GM21528 (cell line): ENCODE data around the gene PERP.
"Not testable (repeated sequence)": the region's sequence is repeated elsewhere in the genome, so short reads cannot be mapped to it uniquely, and the experiment has no call there.

Experiments
- ATAC-seq: cut with Tn5 transposase; IDR thresholded peaks from one replicate; pipeline ENCODE4 v1.9.1; 2021; ENCODE audit warnings: mild to moderate bottlenecking, moderate library complexity; ENCODE audit not compliant: unreplicated experiment, low FRiP score

The PERP gene

DNA sequence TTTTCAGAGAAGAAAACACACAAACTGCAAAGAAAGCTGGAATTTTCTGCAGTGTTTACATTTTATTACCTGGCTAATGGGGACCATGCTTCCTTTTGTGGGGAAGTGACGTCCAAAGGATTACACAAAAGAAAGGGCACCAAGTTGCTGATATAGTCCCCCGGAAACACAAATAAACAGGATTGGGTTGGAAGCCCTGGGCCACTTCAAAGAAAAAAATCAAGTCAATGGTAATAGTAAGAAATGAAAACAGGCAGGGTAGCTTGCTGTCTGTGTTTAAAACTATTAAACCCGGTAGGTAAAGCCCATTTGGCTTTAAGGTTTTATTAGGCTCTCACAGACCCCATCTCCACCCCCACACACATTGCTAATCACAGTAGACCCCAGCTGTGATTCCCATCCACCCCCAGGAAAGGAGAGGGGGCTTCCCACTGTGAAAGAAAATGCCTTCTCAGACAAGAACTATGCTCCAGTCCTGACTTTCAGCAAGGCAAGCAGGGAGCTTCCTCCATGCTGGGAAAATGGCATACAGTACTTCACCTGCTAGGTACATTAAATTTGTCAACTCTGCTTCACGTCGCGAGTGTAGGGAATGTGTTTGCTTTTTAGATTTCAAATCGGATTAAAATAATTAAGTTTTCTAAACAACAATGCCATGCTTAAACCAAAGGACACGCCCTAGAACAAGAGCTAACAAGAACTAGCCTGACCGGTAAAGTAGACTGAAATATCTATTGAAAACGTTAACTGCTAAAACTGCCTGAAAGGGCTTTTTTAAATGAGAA, 1.1 kb downstream of the PERP start:
- ATAC-seq, result no peak

DNA sequence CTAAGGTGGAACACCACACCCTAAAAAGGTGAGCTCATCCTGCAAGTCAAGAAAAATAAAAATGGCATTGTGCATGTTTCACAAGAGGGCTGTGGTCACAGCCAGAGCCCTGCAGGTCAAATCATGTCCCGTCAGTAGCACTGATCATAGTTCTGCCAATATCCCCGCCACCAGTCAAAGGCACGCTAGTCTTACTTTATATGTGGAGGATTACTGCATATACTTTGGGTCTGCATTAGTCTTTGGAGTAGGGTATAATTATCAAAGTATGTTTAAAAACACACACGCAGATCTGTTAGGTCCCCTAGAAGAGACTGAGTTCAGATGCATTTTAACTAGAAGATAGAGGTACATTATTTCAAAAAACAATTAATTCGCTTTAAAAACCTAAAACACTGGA, 1.8 kb downstream of the PERP start:
- no peak for ATAC-seq

DNA sequence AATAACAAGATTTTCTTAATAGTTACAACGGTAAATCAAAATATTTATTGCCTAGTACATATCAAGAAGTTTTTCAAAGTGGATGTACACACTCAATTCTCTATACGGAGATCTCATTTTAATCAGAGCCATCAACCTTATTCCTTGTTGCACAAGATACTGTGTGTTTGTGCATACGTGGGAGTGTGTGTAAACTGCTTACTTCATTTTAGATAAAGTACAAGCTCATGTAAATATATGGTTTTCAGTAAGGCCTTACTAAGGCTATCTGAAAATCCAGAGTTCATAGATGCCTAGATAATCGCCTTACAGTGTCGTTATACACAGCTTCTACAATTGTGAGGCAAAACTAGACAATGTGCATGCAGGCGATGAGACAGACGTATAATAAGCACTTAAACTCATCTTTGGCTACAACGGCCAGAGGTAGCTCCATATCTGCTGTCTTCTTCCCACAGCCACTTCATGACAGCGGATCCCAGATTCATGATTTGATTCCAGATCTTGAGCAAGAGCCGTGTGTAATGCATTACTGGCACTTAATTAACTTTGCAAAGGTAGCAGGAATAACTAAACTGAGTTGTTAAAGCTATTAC, 2.5 kb downstream of the PERP start:
- ATAC-seq, result no peak

DNA sequence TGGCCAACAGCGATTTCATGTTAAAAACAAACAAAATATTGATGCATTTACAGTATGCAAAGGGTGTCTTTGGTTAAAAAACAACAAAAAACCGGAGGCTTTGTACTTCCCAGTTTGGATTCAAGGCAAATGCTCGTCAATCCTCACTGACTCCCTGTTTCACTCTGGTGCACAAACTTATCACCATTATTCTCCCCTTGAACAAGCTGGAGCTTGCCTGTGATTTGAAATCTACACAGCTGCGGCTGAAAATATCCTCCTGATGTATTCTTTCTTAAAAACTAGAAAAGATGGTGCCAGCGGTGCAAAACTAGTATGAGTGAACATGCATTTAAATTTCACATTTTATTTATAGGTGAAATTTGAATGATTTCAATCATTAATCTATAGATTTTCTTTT, 3.3 kb downstream of the PERP start:
- ATAC-seq, result no peak

DNA sequence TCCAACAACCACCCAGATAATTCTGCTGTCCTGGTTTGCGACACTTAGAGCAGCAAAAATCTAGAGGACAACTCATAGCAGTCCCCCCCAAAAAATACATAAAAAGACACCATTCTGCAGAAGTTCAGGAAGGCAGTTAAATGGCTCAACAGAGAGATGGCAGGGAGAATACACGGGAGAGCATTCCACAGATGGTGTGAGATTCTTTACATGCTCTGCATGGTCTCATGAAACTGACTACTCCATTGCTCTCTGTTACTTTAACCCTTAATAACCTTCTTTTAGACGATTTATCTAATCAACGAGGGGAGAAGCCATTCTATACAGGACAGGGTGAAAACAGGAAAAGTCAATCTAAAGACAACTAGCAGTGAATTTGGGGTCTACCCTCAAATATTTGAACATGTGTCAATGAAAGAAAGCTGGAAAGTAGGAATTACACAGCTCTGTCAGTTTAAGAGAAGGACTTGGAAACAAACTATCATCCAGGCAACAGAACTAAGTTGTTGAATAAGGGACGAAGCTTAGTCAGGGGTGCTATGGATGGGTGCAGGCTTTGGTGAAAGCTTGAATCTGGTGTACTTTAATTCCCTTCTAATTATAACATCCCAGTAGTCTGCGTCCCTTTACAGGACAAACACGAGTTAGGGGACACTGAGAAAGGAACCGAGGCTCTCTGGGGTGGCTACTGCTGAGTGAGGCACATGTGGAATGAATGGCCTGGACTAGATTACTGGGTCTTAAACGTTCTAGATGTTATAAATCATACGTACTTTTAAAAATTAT, 5.1 kb downstream of the PERP start:
- no peak for ATAC-seq

DNA sequence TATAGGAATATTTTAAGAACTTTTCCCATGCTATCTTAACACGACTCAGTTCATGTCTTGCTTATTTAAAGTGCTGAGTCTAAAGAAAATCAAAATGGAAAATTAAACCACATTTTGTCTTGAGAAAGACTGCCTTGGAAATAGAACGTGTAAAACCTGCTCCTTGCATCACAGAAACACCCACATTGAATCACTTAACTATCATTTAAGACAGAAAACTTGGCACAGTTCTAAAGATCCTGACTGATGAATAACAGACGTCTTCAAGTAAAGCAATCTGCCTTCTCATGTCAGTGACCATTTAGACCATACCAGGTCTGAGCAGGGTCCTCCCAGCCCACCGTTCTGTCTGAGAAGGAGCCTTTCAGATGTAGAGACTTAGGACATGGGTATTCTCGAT, 7.4 kb downstream of the PERP start:
- no peak for ATAC-seq

DNA sequence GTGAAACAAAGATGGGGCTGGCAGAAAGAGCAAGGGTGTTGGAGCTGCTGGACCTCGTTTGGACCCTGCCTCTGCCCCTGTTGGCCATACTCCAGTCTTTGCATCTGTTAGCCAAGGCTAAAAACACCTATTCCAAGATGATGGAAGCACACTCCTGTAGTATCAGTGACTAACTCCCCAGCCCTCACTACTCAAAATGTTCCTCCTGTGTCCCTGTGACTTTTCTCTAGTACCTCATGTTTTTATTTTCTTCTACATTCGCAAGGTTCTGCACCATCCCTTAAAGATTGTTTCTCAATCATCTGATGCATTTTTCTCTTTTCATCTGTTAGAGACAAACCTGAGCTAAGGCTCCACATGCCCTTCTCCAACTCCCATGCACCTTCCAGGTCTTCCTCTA, 8.9 kb downstream of the PERP start:
- ATAC-seq, result no peak

DNA sequence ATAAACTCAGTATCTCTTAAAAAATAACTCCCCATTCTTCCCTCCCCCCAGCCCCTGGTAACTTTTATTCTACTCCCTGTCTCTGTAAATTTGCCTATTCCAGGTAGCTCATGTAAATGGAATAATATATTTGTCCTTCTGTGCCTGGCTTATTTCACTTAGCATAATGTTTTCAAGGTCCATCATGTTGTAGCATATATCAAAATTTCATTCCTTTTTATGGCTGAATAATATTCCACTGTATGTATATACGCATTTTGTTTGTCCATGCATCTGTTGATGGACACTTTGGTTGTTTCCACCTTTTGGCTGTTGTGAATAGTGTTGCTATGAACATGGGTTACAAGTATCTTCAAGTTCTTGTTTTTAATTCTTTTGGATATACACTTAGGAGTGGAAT, 13.0 kb downstream of the PERP start:
- no peak for ATAC-seq

DNA sequence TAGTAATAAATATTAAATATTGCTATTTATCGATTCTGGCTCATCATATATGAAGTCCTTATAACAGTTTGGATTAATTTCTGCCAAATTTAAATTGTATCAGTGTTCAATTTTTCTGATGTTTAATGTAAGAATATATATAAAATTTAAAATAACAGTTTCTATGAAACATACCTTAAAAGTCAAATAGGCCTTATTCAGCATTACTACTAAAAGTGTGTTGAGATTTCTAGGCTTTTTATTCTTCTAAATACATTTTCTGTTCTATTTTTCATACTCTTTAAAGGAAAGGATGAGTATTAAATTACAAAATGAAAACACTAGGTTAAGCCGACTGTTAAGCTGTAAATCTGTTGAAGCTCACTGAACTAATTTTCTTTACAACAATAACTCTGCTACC, 13.6 kb downstream of the PERP start:
- ATAC-seq, result no peak

DNA sequence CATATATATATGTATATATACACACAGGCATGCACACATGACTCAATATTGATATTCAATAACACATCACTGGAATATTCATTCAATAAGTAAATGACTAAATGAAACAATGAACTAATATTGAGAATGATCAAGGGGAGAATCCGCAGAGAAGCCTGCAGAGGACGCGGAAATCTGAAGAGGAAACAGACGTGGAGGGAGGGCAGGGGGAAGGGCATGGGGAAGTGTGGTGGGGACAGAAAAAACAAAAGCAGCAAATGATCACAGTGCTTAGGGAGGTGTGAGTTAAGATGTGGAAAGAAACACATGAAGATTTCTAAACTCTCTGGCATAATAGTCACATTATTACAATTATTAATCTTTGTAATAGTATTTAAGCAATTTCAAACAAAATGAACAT, 14.5 kb downstream of the PERP start:
- no peak for ATAC-seq

DNA sequence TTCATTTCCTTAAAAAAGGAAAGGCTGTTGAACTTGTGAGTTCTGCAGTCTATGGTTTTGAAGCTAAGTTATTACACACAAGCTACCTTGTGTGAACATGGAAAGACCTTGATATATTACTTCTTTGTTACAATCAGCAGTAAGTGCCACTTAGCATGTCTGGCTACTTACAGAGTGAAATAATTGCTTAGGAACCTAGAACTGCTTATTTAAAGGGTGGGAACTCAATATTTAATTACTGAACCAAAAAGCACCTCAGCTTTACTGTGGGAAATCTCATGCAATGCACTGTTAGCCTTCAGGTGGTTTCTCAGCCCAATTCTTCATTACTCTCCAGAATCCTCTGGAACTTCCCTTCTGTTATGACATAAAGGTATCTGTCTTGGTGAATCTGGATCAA, 17.9 kb downstream of the PERP start:
- ATAC-seq, result no peak

DNA sequence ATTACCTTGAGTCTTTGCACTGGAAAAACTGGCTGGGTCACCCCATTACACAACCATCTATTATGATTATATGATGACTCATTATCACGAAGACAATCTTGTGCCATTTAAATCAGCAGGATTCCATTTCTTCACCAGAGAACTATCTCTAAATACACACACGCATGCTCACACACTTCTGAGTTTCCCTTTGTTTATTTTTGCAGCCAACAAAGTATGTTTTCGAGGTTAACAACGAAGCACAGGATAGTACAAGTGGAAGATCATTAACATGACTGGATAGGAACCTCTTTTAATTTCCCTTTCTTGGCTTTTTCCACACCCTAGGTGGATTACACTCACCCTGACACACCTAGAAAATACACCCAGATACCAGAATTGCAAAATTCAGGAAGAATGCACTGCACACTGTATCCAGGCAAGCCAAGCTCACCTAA, 18.9 kb downstream of the PERP start:
- ATAC-seq, result no peak

DNA sequence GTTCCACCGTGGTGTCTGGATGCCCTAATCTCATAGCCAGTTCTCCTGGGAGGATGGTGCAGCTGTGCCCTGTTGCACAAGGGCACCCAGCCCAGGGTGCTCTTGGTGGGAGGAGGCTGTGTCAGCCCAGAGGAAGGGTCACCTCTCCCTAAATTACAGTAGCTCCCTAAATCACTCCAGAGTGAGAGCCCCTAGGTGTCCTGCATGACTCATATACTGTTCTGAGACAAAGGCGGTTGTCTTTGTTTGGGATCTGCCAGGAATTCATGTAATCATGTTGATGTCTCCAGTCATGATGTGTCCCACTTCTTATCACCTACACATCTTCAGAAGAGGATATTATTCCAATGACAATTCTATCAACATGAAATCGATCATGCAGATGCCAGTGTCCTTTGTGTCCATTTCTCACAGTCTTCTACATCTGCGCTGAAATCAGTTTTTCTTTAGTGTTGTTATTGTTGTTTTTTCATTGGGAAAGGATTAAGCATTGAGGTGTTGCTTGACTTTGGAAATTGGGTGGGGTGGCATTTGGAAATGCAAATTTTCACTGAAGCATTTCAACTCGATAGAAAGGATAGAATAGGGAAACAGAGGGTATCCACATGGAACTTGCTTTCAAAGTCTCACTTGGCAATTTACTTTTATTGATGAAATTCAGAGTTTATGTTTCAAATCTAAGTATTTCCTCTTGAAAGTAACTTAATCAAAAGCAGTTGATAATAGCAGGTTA, 19.5 kb downstream of the PERP start:
- no peak for ATAC-seq

DNA sequence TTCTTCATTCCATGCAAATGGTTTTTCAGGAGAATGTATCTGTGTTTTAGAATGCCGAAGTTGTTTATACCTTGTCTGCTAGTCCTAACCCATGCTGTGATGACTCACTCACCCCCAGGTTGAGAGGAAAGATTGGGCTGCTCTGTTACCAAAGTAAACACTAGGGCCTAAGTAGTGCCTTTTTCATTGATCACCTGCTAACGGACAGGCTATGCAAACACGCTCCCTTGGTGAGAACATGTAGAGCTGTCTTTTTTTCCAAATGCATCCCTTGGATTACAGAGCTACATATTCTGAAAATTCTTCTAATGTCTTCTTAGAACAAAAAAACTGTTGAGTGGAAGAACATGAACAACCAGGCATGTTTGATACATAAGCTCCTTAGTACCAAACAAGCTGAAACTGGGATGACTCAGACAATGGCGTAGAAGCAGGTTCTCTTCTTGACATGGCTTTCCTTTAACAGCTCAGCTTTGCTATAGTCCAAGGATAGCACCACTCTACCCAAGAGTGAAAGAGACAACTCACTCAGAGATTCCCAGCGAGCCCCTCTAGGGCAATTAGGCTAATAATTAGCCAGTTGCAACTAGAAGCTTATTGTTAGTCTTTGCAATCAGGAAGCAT, 20.5 kb downstream of the PERP start:
- ATAC-seq, result no peak

DNA sequence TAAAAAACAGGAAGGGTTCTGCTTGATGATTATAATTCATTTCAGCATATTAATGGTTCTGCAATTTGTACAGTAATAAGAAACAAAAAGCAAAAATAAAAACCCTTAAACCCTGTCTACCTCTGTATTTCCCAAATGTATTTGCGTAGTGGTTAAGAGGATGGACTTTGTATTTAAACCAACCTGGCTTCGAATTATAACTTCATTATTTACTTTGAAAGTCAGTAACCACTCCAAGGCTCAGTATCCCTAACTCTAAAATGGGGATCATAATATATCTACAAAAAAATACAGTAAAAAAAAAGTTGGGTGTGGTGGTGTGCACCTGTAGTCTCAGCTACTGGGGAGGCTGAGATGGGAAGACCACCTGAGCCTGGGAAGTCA, 21.4 kb downstream of the PERP start:
- no peak for ATAC-seq

DNA sequence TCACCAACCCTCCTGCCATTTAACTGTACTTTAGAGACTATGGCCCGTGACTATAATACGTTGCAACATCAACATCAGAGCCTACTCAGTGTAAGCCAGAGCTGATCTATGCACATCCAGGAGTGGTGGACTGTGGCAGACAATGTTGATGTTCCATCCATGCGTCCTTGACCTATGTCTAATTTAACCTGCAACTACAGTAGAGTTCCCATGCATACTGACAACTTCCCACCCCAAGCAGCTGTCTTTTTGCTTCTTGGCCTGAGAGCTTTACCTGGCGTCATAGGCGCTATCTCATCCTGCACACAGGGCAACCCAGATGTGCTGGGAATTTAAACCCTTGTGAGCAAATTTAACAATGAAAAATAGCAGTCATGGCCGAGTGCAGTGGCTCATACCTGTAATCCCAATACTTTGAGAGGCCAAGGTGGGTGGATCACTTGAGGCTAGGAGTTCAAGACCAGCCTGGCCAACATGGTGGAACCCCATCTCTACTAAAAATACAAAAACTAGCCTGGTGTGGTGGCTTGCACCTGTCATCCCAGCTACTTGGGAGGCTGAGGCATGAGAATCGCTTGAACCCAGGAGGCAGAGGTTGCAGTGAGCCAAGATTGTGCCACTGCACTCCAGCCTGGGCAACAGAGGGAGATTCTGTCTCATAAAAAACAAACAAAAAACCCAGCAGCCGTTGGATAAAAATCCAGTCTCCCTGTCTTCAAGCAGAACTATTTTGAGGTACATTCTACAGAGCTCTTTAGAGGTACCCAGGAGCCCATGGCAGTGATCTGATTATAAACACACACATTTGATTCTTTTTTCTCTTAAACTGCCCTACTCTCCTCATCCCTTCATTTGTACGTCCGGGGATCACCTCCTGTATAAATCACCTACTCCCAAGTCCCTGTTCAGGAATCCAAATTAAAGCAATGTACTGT, 22.0 kb downstream of the PERP start:
- ATAC-seq, result no peak

DNA sequence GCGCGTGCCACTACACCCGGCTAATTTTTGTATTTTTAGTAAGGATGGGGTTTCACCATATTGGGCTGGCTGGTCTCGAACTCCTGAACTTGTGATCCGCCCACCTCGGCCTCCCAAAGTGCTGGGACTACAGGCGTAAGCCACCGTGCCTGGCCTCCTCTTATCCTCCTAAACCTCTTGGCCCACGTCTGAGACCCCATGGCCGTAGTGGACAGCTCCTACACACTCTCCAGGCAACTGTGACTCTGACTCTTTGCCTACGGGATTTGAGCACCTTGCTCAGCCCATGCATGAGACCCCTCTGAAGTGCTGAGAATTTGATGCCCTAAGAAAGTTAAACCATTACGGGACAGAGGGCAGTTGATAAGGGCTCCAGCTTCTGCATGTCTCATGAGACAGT, 25.0 kb downstream of the PERP start:
- no peak for ATAC-seq

DNA sequence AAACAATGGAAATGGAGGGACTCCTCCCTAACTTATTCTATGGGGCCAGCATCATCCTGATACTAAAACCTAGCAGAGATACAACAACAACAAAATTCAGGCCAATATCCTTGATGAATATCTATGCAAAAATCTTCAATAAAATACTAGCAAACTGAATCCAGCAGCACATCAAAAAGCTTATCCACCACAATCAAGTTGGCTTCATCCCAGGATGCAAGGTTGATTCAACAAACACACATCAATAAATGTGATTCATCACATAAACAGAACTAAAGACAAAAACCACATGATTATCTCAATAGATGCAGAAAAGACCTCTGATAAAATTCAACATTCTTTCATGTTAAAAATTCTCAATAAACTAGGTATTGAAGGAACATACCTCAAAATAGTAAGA, 27.7 kb downstream of the PERP start:
- ATAC-seq, result not testable (repeated sequence)

DNA sequence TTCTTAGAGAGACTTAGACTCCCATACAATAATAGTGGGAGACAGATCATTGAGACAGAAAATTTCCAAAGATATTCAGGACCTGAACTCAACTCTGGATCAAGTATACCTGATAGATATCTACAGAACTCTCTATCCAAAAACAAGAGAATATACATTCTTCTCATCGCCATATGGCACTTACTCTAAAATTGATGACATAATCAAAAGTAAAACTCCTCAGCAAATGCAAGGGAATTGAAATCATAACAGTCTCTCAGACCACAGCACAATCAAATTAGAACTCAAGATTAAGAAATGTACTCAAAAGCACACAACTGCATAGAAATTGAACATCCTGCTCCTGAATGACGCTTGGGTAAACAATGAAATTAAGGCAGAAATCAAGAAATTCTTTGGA, 28.7 kb downstream of the PERP start:
- no peak for ATAC-seq

DNA sequence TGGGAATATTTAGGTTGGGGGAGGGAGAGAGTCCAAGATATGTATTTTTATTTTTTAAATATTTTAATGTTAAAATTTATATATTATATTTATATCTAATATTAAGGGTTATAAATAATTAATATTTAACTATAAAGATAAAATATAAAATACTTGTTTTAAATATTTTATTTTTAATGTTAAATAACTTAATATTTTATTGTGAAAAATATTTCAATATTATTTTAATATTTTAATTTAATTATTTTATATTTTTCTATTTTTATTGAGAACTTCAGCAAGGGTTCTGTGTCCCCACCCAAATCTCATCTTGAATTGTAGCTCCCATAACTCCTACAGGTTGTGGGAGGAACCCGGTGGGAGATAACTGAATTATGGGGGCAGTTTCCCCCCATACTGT, 34.0 kb downstream of the PERP start:
- no peak for ATAC-seq
